ENCODE measurements around the gene LRRTM4. TPM values are rescaled to one million over a fixed set of nuclear protein-coding genes. Genes with fewer than 3 reads are reported as not detected.
"Not testable (repeated sequence)": the region's sequence is repeated elsewhere in the genome, so short reads cannot be mapped to it uniquely, and the experiment has no call there.

The LRRTM4 gene
- total RNA-seq, 1 experiment from 2014 or later, result 3.6 TPM

- no peak for DNase-seq
- Histone ChIP-seq H3K36me3 (replicated peaks; ENCODE audit: control insufficient read depth, insufficient read depth, low read length) (no peaks in the 10 kb centered on the region), H3K4me3 (ENCODE audit: insufficient read depth, low read depth, low read length) (no peak overlapping the region), H3K27me3 (ENCODE audit: control insufficient read depth, insufficient read depth, low read length) (no peaks in the 10 kb centered on the region)
Observed at GRCh38 chr2:77199411-77199810, 322.8 kb downstream of the LRRTM4 start.

- DNase-seq, result no peak
- Histone ChIP-seq H3K27me3 (ENCODE audit: control insufficient read depth, insufficient read depth, low read length) (no peaks in the 10 kb centered on the region), H3K36me3 (replicated peaks; ENCODE audit: control insufficient read depth, insufficient read depth, low read length) (no peaks in the 10 kb centered on the region), H3K4me3 (ENCODE audit: insufficient read depth, low read depth, low read length) (no peak overlapping the region)
Observed at GRCh38 chr2:77193858-77194448, 328.2 kb downstream of the LRRTM4 start.

GRCh38 chr2:77192811-77193289 lies 329.3 kb downstream of the LRRTM4 start:
- Histone ChIP-seq H3K4me3 (ENCODE audit: insufficient read depth, low read depth, low read length) (no peak overlapping the region), H3K36me3 (replicated peaks; ENCODE audit: control insufficient read depth, insufficient read depth, low read length) (no peaks in the 10 kb centered on the region), H3K27me3 (ENCODE audit: control insufficient read depth, insufficient read depth, low read length) (no peaks in the 10 kb centered on the region)
- no peak for DNase-seq

GRCh38 chr2:77191665-77192064 lies 330.5 kb downstream of the LRRTM4 start:
- no peak overlapping the region for H3K4me3 ChIP-seq (ENCODE audit: insufficient read depth, low read depth, low read length)
- no peaks in the 10 kb centered on the region for H3K36me3 ChIP-seq (replicated peaks; ENCODE audit: control insufficient read depth, insufficient read depth, low read length)
- DNase-seq, result no peak

GRCh38 chr2:77190721-77191346 lies 331.3 kb downstream of the LRRTM4 start:
- H3K36me3 ChIP-seq (replicated peaks; ENCODE audit: control insufficient read depth, insufficient read depth, low read length), result no peaks in the 10 kb centered on the region
- no peak overlapping the region for H3K4me3 ChIP-seq (ENCODE audit: insufficient read depth, low read depth, low read length)
- H3K27me3 ChIP-seq (ENCODE audit: control insufficient read depth, insufficient read depth, low read length), result no peaks in the 10 kb centered on the region
- DNase-seq, result no peak

More at GRCh38 chr2:77191665-77192064, 330.5 kb downstream of the LRRTM4 start:
- H3K27me3 ChIP-seq (ENCODE audit: control insufficient read depth, insufficient read depth, low read length), result no peaks in the 10 kb centered on the region

GRCh38 chr2:77185052-77185451 lies 337.1 kb downstream of the LRRTM4 start:
- no peak for DNase-seq
- no peaks in the 10 kb centered on the region for H3K36me3 ChIP-seq (replicated peaks; ENCODE audit: control insufficient read depth, insufficient read depth, low read length)
- H3K4me3 ChIP-seq (ENCODE audit: insufficient read depth, low read depth, low read length), result no peak overlapping the region
- no peaks in the 10 kb centered on the region for H3K27me3 ChIP-seq (ENCODE audit: control insufficient read depth, insufficient read depth, low read length)

GRCh38 chr2:77179297-77179696 lies 342.9 kb downstream of the LRRTM4 start:
- H3K36me3 ChIP-seq (replicated peaks; ENCODE audit: control insufficient read depth, insufficient read depth, low read length), result no peaks in the 10 kb centered on the region
- H3K4me3 ChIP-seq (ENCODE audit: insufficient read depth, low read depth, low read length), result no peak overlapping the region
- no peaks in the 10 kb centered on the region for H3K27me3 ChIP-seq (ENCODE audit: control insufficient read depth, insufficient read depth, low read length)
- DNase-seq, result no peak

- not testable (repeated sequence) for H3K36me3 ChIP-seq (replicated peaks; ENCODE audit: control insufficient read depth, insufficient read depth, low read length); H3K4me3 ChIP-seq (ENCODE audit: insufficient read depth, low read depth, low read length); H3K27me3 ChIP-seq (ENCODE audit: control insufficient read depth, insufficient read depth, low read length); DNase-seq
Observed at GRCh38 chr2:77175266-77175780, 346.9 kb downstream of the LRRTM4 start.

- DNase-seq, result no peak
- H3K27me3 ChIP-seq (ENCODE audit: control insufficient read depth, insufficient read depth, low read length), result no peaks in the 10 kb centered on the region
- no peaks in the 10 kb centered on the region for H3K36me3 ChIP-seq (replicated peaks; ENCODE audit: control insufficient read depth, insufficient read depth, low read length)
- H3K4me3 ChIP-seq (ENCODE audit: insufficient read depth, low read depth, low read length), result no peak overlapping the region
Observed at GRCh38 chr2:77169426-77169825, 352.8 kb downstream of the LRRTM4 start.

- H3K27me3 ChIP-seq (ENCODE audit: control insufficient read depth, insufficient read depth, low read length); H3K4me3 ChIP-seq (ENCODE audit: insufficient read depth, low read depth, low read length); DNase-seq; H3K36me3 ChIP-seq (replicated peaks; ENCODE audit: control insufficient read depth, insufficient read depth, low read length): not testable (repeated sequence)
Observed at GRCh38 chr2:77164021-77164420, 358.2 kb downstream of the LRRTM4 start.

GRCh38 chr2:77161009-77161408 lies 361.2 kb downstream of the LRRTM4 start:
- DNase-seq, result no peak
- Histone ChIP-seq H3K4me3 (ENCODE audit: insufficient read depth, low read depth, low read length) (no peak overlapping the region), H3K27me3 (ENCODE audit: control insufficient read depth, insufficient read depth, low read length) (no peaks in the 10 kb centered on the region), H3K36me3 (replicated peaks; ENCODE audit: control insufficient read depth, insufficient read depth, low read length) (no peaks in the 10 kb centered on the region; the same call in 1 of the 2 replicates)

- Histone ChIP-seq H3K36me3 (replicated peaks; ENCODE audit: control insufficient read depth, insufficient read depth, low read length) (no peaks in the 10 kb centered on the region; the same call in 1 of the 2 replicates), H3K27me3 (ENCODE audit: control insufficient read depth, insufficient read depth, low read length) (no peaks in the 10 kb centered on the region), H3K4me3 (ENCODE audit: insufficient read depth, low read depth, low read length) (no peak overlapping the region)
- no peak for DNase-seq
Observed at GRCh38 chr2:77156599-77156998, 365.6 kb downstream of the LRRTM4 start.

GRCh38 chr2:77155511-77155910 lies 366.7 kb downstream of the LRRTM4 start:
- H3K36me3 ChIP-seq (replicated peaks; ENCODE audit: control insufficient read depth, insufficient read depth, low read length), result no peaks in the 10 kb centered on the region
- no peak for DNase-seq
- H3K27me3 ChIP-seq (ENCODE audit: control insufficient read depth, insufficient read depth, low read length), result no peaks in the 10 kb centered on the region
- H3K4me3 ChIP-seq (ENCODE audit: insufficient read depth, low read depth, low read length), result no peak overlapping the region

GRCh38 chr2:77149565-77149964 lies 372.6 kb downstream of the LRRTM4 start:
- H3K4me3 ChIP-seq (ENCODE audit: insufficient read depth, low read depth, low read length), result no peak overlapping the region
- H3K36me3 ChIP-seq (replicated peaks; ENCODE audit: control insufficient read depth, insufficient read depth, low read length), result no peaks in the 10 kb centered on the region
- H3K27me3 ChIP-seq (ENCODE audit: control insufficient read depth, insufficient read depth, low read length), result no peaks in the 10 kb centered on the region
- DNase-seq, result no peak

- Histone ChIP-seq H3K4me3 (ENCODE audit: insufficient read depth, low read depth, low read length) (no peak overlapping the region), H3K27me3 (ENCODE audit: control insufficient read depth, insufficient read depth, low read length) (no peaks in the 10 kb centered on the region), H3K36me3 (replicated peaks; ENCODE audit: control insufficient read depth, insufficient read depth, low read length) (no peaks in the 10 kb centered on the region)
- no peak for DNase-seq
Observed at GRCh38 chr2:77147153-77147552, 375.0 kb downstream of the LRRTM4 start.
